AG04449 (cell line): ENCODE data around the gene TNFRSF8.

Experiments used
- CTCF ChIA-PET: fragments of 350-600 bp; formaldehyde crosslinking; extraction: SDS; loops from one replicate; lab custom pipeline; 2021; ENCODE audit warnings: antibody characterized with exemption; lab: Yijun Ruan, JAX
- POLR2A ChIA-PET: fragments of 400-600, 350-600 bp; formaldehyde crosslinking; extraction: SDS; loops from one replicate; lab custom pipeline; 2020; ENCODE audit warnings: antibody characterized with exemption, inconsistent platforms; lab: Yijun Ruan, JAX
- DNase-seq: peaks from one replicate; pipeline ENCODE4 v3.0.0-alpha.2; 2010; ENCODE audit warnings: low read depth, low spot score
- H3K4me3 ChIP-seq: 2 replicates; pipeline ENCODE4 v1.5.1; 2011; ENCODE audit warnings: low read depth, mild to moderate bottlenecking, control low read depth, low read length
- TF ChIP-seq, protein P1 (sequence below): IDR thresholded peaks from one replicate; pipeline ENCODE4 v1.5.1; 2011; ENCODE audit warnings: mild to moderate bottlenecking, moderate library complexity, low read length, control low read depth, inconsistent platforms; ENCODE audit not compliant: insufficient read depth; ENCODE audit errors: missing control alignments

Gene TNFRSF8

DNA sequence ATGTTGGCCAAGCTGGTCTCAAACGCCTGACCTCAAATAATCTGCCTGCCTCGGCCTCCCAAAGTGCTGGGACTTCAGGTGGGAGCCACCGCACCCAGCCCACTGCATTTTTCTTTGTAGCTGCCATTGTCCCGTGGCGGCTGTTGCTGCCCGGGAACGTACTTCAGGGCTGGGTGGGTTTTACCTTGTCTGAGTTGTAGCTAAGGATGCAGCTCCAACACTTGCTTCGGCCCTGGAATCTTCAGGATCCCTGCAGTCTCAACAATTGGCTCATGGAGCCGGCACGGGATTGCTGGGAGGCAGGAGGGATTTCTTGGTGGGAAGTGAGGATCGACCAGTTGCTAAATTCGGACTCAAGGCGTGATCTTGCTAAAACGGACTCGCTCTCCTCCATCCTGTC, 10.7 kb downstream of the TNFRSF8 start:
- no peak overlapping the region for H3K4me3 ChIP-seq
- TF ChIP-seq, protein P1, sequence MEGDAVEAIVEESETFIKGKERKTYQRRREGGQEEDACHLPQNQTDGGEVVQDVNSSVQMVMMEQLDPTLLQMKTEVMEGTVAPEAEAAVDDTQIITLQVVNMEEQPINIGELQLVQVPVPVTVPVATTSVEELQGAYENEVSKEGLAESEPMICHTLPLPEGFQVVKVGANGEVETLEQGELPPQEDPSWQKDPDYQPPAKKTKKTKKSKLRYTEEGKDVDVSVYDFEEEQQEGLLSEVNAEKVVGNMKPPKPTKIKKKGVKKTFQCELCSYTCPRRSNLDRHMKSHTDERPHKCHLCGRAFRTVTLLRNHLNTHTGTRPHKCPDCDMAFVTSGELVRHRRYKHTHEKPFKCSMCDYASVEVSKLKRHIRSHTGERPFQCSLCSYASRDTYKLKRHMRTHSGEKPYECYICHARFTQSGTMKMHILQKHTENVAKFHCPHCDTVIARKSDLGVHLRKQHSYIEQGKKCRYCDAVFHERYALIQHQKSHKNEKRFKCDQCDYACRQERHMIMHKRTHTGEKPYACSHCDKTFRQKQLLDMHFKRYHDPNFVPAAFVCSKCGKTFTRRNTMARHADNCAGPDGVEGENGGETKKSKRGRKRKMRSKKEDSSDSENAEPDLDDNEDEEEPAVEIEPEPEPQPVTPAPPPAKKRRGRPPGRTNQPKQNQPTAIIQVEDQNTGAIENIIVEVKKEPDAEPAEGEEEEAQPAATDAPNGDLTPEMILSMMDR: no peak
- no peak for DNase-seq
- ChIA-PET POLR2A (no interaction called here), CTCF (no interaction called here)

DNA sequence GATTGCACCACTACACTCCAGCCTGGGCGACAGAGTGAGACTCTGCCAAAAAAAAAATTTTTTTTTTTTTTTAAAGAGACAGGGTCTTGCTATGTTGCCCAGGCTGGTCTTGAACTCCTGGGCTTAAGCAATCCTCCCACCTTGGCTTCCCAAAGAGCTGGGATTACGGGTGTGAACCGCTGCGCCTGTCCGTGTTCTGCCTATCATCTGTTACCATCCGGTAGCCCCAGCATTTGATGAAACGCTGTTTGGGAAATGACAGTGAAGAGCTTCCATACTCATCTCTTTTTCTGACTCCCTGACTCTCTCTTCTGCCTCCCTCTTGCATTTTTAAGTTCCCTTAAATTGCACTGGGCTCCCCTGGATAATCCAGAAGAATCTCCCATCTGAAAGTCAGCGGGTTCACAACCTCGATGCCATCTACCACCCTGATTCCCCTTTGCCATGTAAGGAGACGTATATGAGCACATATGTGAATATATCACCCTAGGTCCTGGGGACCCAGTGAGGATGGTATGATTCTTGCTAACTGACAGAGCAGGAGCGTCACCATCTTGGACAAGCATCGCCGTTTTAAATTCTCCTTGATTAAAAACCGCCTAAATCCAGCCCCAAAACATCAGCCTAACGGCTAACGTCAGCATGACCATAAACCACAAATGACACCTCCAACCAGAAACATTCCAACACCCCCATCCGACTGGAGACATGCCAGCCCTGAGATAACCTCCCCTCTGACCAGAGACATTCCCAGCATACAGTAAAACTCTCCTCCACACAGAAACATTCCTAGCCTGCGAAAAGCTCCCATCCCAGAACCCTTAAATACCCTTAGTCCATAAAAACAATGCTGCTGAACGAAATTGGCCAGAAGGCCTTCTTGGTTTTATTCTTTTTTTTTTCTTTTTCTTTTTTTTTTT, 12.4 kb downstream of the TNFRSF8 start:
- no peak overlapping the region for H3K4me3 ChIP-seq
- ChIA-PET CTCF (interaction anchor here (1.1 to 1.4 kb wide), 4 partner anchors 23 to 46 kb away, joined by 3 to 4 read pairs (median 4); no protein-coding TSS in a partner anchor), POLR2A (interaction anchor here (0.7 to 0.9 kb wide), 3 partner anchors 16 to 37 kb away, joined by 3 to 4 read pairs (median 3); no protein-coding TSS in a partner anchor)
- TF ChIP-seq, protein P1: no peak
- DNase-seq: peak; percentile 78

DNA sequence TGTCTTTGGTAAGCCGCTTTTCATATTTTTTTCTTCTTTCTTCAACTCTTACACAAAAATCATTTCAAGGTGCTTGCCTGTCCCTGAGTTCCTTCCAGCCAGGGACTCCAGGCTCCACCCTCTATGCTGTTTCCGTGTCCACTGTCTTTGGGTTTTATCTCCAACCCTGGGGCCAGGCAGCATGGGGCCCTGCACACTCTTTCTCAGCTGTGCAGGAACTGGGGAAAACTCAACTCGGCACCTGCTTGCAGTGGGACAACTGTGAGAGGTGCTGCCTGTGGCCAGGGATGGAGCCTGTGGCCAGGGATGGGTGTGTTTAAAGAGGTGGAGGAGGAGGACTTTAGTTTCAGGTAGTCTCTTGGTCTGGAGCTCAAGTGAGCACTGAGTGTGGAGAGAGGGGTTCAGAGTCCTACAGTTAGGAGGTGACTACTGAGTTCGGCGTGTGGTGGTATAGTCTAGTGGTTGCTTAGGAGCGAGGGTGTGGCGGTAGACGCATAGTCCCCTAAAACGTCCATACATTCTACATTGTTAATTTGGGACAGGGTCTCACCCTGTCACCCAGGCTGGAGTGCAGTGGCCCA, 13.4 kb downstream of the TNFRSF8 start:
- no peak overlapping the region for H3K4me3 ChIP-seq
- DNase-seq: no peak
- TF ChIP-seq, protein P1: no peak
- CTCF ChIA-PET: interaction anchor here (1.2 to 6.0 kb wide), 3 partner anchors 10 to 45 kb away, joined by 3 to 56 read pairs (median 4); no protein-coding TSS in a partner anchor
- POLR2A ChIA-PET: interaction anchor here (0.7 to 0.9 kb wide), 2 partner anchors 17 to 21 kb away, joined by 3 read pairs; no protein-coding TSS in a partner anchor

DNA sequence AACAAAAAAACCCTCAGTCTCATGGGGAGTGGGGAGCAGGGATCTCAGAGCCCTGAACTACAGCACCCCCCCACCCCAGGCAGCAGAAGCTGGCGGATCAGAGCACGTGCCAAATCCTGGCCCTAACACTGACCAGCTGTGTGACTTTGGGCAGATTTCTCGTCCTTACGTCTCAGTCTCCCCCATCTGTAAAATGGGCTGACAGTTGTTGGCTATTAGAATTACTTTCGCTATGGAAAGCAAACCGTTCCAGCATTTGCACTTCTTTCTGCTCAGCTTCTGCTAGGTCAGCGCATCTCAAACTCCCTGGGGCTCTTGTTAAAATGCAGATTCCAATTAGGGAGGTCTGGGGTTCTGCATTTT, 15.5 kb downstream of the TNFRSF8 start:
- ChIA-PET POLR2A (interaction anchor here (0.7 to 1.3 kb wide), 2 partner anchors 99 to 170 kb away, joined by 4 read pairs; partner anchors contain the start of gene MFN2), CTCF (interaction anchor here (0.7 to 6.0 kb wide), 18 partner anchors 8 to 242 kb away, joined by 3 to 56 read pairs (median 6); partner anchors contain the start of gene MIIP)
- TF ChIP-seq, protein P1: no peak
- no peak overlapping the region for H3K4me3 ChIP-seq
- DNase-seq: no peak

DNA sequence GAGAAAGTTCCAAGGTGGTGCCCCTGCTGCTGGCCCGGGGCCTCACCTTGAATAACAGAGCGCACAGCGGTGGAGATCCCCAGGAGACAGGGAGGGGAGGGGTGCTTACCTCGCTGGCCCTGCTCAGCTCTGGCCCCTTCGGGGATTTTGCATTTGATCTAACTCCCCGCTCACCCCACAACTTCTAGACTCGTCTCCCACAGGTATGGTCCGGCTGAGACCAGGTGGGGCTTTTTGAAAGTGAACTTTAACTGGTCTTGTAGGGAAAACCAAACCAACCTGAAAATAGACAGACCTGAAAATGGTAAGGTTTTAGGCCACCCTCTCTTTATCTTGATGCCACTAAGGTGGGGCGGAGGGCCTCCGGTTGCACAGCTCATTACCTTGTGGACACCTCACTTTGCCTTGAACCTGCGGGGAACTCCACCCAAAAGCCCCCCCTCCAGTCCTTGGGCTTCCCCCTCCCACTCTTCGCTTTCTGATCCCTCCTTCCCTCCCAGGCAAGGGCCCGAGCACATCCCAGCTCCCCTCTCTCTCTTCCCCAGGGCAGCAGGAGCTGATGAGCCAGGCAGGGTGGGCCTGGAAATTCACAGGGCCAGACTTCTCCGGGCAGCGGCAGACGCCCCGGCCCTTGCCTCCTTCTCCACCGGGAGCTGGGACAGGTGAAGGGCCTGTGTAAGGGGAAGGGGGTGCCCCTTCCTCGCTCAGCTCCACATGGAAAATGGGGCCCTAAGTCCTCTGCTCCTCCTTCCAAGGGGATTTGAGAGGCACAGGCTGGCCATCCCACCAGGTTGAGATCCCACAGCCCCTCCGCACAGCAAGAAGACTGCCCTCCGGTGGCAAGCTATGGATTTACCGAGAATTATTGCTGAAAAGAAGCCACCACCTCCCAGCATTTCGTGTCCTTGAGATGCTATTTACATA, 16.1 kb downstream of the TNFRSF8 start:
- DNase-seq: no peak
- H3K4me3 ChIP-seq: no peak overlapping the region
- ChIA-PET CTCF (interaction anchor here (0.6 to 6.0 kb wide), 30 partner anchors 8 to 242 kb away, joined by 3 to 56 read pairs (median 4); partner anchors contain the start of gene MIIP), POLR2A (interaction anchor here (1.0 to 1.3 kb wide), 3 partner anchors 12 to 169 kb away, joined by 3 to 4 read pairs (median 4); no protein-coding TSS in a partner anchor)
- TF ChIP-seq, protein P1: peak; percentile 70
